Endothelial cell (in vitro differentiated cells): ENCODE measurements around the gene PI4KA. TPM values are rescaled to one million over a fixed set of nuclear protein-coding genes. Genes with fewer than 3 reads are reported as not detected.

Experiments used
- DNase-seq: peaks from one replicate; pipeline ENCODE4 v3.0.0; 2021; ENCODE audit warnings: low spot score
- H3K27ac Mint-ChIP-seq: one replicate; pipeline ENCODE4 v1.8.0; 2021; ENCODE audit warnings: mixed read lengths, inconsistent platforms; ENCODE audit not compliant: unreplicated experiment
- H3K27me3 Mint-ChIP-seq: one replicate; pipeline ENCODE4 v1.8.0; 2021; ENCODE audit warnings: mild to moderate bottlenecking, moderate library complexity, mixed read lengths, inconsistent platforms; ENCODE audit not compliant: unreplicated experiment
- H3K36me3 Mint-ChIP-seq: one replicate; pipeline ENCODE4 v1.8.0; 2021; ENCODE audit warnings: mild to moderate bottlenecking, low read depth, mixed read lengths, inconsistent platforms; ENCODE audit not compliant: unreplicated experiment
- H3K4me1 Mint-ChIP-seq: one replicate; pipeline ENCODE4 v1.8.0; 2021; ENCODE audit warnings: mild to moderate bottlenecking, mixed read lengths, inconsistent platforms; ENCODE audit not compliant: unreplicated experiment
- H3K4me3 Mint-ChIP-seq: one replicate; pipeline ENCODE4 v1.8.0; 2021; ENCODE audit warnings: mild to moderate bottlenecking, mixed read lengths, inconsistent platforms; ENCODE audit not compliant: unreplicated experiment
- H3K9me3 Mint-ChIP-seq: one replicate; pipeline ENCODE4 v1.8.0; 2021; ENCODE audit warnings: mixed read lengths, inconsistent platforms; ENCODE audit not compliant: unreplicated experiment
- CTCF ChIP-seq: fragments of 200-600 bp; sonication (generic); IDR thresholded peaks from one replicate; pipeline ENCODE4 v1.5.0; 2021; ENCODE audit warnings: antibody characterized with exemption; ENCODE audit not compliant: unreplicated experiment
- total RNA-seq: library from RNA; stranded (reverse); fragmentation: NEBNext Ultra II Directional; extraction: Animal tissue kit (Norgen Biotek cat#: 25700); gene quantifications from one replicate; pipeline ENCODE4 v1.2.1, GENCODE V29; 2021; ENCODE audit not compliant: unreplicated experiment

PI4KA gene
- total RNA-seq, 1 donor from 2014 or later, result 65.3 TPM

- H3K27me3 Mint-ChIP-seq, result peaks cover 4% of the 10 kb centered on the region
- peaks cover 9% of the 10 kb centered on the region for H3K36me3 Mint-ChIP-seq
- peaks cover 5% of the 10 kb centered on the region for H3K4me1 Mint-ChIP-seq
- no peak for DNase-seq
- H3K4me3 Mint-ChIP-seq, result no peak overlapping the region
- no peak overlapping the region for H3K27ac Mint-ChIP-seq
- TF ChIP-seq CTCF, result no peak
- H3K9me3 Mint-ChIP-seq, result no peaks in the 10 kb centered on the region
Measured at GRCh38 chr22:20781272-20781990, 77.2 kb downstream of the PI4KA start.

GRCh38 chr22:20779818-20780158 lies 78.8 kb downstream of the PI4KA start:
- H3K27ac Mint-ChIP-seq, result no peak overlapping the region
- H3K4me3 Mint-ChIP-seq, result no peak overlapping the region
- H3K4me1 Mint-ChIP-seq, result peaks cover 5% of the 10 kb centered on the region
- no peaks in the 10 kb centered on the region for H3K9me3 Mint-ChIP-seq
- peaks cover 9% of the 10 kb centered on the region for H3K36me3 Mint-ChIP-seq
- TF ChIP-seq CTCF, result no peak
- no peak for DNase-seq
- H3K27me3 Mint-ChIP-seq, result peaks cover 2% of the 10 kb centered on the region

- DNase-seq, result no peak
- H3K9me3 Mint-ChIP-seq, result no peaks in the 10 kb centered on the region
- H3K27ac Mint-ChIP-seq, result no peak overlapping the region
- peaks cover 5% of the 10 kb centered on the region for H3K4me1 Mint-ChIP-seq
- H3K27me3 Mint-ChIP-seq, result peaks cover 2% of the 10 kb centered on the region
- no peak overlapping the region for H3K4me3 Mint-ChIP-seq
- peaks cover 9% of the 10 kb centered on the region for H3K36me3 Mint-ChIP-seq
- TF ChIP-seq CTCF, result no peak
Measured at GRCh38 chr22:20779014-20779817, 79.4 kb downstream of the PI4KA start.

- H3K4me3 Mint-ChIP-seq, result no peak overlapping the region
- H3K27me3 Mint-ChIP-seq, result no peaks in the 10 kb centered on the region
- peaks cover 9% of the 10 kb centered on the region for H3K36me3 Mint-ChIP-seq
- TF ChIP-seq CTCF, result no peak
- no peak for DNase-seq
- no peak overlapping the region for H3K27ac Mint-ChIP-seq
- no peaks in the 10 kb centered on the region for H3K9me3 Mint-ChIP-seq
- H3K4me1 Mint-ChIP-seq, result peaks cover 5% of the 10 kb centered on the region
Measured at GRCh38 chr22:20777420-20778177, 81.0 kb downstream of the PI4KA start.
